M059J (cell line): ENCODE data around the gene CXADR. TPM values are rescaled to one million over a fixed set of nuclear protein-coding genes. Genes with fewer than 3 reads are reported as not detected.
"Not testable (repeated sequence)": the region's sequence is repeated elsewhere in the genome, so short reads cannot be mapped to it uniquely, and the experiment has no call there.

ENCODE experiments used
- DNase-seq: peaks from one replicate; pipeline ENCODE4 v3.0.0-alpha.2; 2012; ENCODE audit warnings: low read depth
- total RNA-seq: library from RNA; depleted of rRNA; stranded (reverse); fragments of >200 nt; shearing (Covaris generic); gene quantifications from 2 replicates; pipeline ENCODE4 v1.2.3, GENCODE V29; 2014; rRNA removed

Gene CXADR
- 17.7 and 24.1 TPM in 2 replicates for total RNA-seq

DNA sequence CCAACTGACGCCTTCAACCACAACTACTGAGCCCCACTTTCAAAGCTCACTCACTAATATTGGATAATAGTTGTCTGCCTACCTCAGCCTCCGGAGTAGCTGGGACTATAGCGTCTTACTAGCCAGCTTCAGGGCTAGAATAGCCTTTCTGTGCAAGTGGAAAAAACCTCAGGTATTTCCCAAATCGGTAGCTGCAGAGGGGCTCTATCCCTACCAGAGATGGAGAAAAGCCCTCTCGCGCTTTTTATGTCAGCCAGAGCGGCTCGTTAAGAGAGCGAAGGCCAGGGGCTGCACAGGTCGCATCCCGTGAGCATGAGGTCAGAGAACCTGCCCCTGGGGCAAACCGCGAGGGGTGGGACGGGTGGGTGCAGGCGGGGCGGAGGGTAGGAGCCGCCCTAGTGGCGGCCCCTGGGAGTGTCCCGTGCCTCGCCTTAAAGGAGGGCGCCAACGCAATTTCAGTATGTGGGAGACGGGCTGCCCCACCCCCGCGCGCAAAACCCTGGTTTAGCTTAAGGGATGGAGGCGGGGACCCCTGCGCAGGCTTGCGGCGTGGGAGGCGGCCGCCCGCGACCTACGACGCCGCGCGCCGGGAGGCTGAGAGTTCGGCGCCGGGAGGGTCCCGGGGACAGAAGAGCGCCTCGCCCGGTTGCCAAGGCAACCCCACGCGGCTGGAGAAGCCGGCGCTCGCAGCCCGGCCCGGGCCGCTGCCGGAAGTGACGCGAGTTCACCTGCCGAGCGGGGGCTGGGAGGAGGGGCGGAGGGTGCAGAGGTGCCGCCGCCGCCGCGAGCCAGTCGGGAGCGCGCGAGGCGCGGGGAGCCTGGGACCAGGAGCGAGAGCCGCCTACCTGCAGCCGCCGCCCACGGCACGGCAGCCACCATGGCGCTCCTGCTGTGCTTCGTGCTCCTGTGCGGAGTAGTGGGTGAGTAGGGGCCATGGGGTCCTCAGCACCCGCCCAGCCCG lies at the start of gene CXADR:
TSS of gene CXADR (plus strand) at position 791 of the 961 bp plus-strand sequence. CDS start at position 878, 87 bp downstream.
- DNase-seq: peak; percentile 82

DNA sequence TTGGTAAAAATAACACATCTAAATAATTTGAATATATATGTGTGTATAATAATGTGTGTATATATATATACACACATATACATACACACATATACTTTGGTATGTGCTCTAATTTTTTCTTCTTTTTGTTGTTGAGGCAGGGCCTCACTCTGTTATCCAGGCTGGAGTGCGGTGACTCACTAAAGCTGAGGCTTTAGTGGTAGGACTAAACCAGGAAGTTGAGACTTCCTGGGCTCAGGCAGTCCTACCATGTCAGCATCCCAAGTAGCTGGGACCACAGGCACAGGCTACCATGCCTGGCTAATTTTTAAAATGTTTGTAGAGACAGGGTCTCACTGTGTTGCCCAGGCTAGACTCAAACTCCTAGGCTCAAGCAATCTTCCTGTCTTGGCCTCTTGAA lies 46.7 kb upstream of the CXADR start:
- peak; percentile 81 for DNase-seq

GRCh38 chr21:17467392-17467791 lies 45.5 kb upstream of the CXADR start:
- peak; percentile 9 for DNase-seq

DNA sequence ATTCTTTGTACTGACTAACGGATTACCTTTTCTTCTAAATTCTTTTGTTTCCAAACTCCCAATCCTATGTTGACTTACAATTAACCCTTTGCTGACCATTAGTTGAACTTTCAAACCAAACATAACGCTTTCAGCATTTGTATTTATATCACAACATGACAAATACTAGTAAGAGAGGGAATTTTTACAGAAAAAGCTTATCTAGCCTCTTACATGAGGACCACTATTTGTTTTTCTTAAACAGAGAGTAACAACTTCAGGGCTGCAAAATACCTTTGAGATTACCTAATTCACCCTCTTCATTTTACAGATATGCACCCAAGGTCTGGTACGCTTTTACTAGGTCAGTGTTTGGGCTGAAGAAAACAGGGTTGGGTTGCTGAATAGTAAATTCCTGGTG lies 45.0 kb upstream of the CXADR start:
- DNase-seq: peak; percentile 18

- no peak for DNase-seq
These were observed 44.1 kb upstream of the CXADR start for GRCh38 chr21:17468698-17469097.

GRCh38 chr21:17469727-17470126 lies 43.1 kb upstream of the CXADR start:
- no peak for DNase-seq

DNA sequence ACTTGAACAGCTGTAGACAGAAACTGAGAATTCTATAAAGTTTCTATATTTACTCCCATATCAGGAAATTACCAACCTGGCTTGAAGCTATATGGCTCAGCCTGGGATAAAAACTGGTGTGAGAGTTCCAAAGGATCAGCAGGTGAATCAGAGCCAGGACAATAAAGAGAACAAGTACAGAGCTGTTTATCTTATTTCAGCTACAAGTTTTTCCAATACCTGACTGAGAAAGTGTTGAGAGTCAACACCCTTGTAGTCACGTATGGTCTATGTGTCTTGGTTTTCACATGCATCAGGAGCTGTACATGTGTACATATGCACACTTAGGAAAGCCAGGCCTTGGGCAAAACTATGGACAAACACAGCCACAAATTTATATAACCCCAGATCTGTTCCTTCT lies 40.7 kb upstream of the CXADR start:
- no peak for DNase-seq

- no peak for DNase-seq
These were observed 40.1 kb upstream of the CXADR start for GRCh38 chr21:17472592-17473271.

GRCh38 chr21:17476006-17476405 lies 36.8 kb upstream of the CXADR start:
- DNase-seq: no peak

DNA sequence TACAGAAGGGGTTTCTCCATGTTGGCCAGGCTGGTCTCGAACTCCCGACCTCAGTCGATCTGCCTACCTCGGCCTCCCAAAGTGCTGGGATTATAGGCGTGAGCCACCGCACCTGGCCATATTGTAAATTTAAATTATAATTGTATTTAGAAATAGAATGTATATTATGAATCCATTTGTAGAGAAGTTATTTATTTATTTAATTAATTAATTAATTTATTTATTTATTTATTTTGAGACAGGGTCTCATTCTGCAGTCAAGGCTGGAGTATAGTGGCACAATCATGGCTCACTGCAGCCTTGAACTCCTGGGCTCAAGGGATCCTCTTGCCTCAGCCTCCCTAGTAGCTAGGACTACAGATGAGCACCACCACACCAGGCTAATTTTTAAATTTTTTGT lies 34.7 kb upstream of the CXADR start:
- not testable (repeated sequence) for DNase-seq

DNA sequence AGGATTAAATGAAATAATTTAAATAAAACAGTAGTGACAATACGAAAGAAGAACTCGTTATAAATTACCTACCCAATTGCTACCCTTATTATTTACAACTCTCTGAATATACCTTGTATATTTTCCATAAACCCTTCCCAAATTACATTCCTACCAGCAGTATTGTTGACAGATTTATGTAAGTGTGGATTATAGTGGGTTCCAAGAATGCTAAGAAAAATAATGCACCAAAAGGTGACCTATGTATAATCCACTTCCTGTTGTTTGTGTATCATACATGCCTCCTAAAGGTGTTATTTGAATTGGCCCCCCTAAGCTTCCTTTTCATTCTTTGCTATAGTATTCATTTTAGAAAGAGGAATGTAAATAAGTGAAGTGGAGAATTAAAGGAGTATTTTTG lies 33.2 kb upstream of the CXADR start:
- DNase-seq: no peak

DNA sequence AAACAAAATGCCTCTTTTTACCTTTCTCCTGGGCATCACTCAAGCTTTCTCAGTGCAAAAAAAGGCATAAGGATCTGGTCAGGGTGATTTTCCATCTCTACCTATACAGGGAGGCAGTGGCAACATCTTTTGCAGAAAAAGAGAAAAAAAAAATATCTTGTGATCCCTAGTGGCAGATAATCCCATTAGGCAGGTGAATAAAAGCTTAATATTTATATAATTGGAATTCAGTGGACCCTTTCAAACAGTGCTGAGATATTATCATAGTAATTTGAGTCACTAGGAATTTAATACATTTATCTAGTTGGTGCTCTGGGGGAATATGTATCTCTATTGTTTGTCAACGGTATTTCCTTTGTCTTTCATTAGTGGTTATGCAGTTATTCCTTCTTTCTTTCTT lies 29.9 kb upstream of the CXADR start:
- no peak for DNase-seq

DNA sequence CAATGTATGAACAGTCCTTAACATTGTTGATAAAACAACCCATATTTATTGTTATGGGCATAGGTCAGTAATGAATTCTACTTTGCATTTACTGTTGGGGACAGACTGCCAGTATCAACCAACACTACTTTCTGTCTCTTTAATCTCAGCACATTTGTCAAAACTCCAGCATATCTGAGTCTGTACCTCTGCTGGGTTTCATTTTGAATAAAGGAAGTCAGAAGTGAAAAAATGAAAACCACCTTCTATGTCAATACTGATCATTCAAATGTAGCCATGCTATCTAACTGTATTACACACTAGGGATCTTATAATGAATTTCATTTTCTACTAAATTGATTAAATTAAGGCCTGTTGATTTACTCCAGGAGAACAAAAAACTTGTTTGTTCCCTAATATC lies 24.2 kb upstream of the CXADR start:
- DNase-seq: no peak

DNA sequence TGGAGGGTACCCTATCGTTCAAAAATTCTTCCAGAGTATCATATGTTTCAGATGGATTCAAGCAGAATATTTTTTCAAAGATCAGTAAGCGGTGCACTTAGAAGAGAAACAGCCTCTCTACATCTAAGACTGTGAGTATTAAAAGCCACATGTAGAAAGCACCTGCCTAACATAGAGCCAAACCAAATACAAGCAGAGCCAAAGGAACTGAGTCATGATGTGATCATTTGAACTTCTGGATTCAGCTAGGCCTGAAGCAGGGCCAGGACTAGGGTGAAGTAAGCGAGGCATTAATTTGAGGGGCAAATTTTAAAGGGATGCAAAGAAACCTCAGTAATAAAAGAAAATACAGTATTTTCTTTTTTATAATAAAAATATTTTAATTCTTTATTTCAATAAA lies 23.3 kb upstream of the CXADR start:
- peak; percentile 56 for DNase-seq

DNA sequence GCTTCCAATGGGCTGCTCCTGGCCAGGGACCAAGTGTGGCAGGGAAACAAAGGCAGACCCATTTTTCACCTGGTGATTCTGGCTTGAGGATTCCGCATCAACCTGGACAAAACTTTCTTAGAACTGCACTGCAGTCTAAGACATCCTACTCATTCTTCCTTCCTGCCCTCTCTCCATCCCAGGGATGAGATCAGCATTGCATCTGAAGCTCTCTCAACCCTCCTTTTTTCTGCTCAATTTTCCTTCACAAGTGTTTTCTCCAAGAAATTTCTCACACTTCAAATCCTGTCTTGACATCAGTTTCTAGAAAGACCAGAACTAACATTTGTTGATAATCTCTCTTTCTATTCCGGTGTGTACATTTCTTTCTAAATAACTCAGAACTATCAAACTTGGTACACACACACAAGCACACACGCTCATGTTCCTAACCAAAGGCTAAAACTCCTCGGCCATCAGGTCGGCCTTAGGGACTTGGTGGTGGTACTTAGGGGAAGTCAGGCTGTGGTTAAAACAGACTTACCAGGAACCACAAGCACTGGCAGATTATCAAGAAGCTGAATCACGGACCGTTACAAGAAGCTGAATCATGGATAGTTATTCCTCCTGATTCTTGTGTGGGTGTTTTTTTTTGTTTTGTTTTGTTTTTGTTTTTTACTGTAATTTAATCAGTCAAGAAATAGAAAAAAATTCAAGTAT lies 21.0 kb upstream of the CXADR start:
- peak; percentile 98 for DNase-seq

DNA sequence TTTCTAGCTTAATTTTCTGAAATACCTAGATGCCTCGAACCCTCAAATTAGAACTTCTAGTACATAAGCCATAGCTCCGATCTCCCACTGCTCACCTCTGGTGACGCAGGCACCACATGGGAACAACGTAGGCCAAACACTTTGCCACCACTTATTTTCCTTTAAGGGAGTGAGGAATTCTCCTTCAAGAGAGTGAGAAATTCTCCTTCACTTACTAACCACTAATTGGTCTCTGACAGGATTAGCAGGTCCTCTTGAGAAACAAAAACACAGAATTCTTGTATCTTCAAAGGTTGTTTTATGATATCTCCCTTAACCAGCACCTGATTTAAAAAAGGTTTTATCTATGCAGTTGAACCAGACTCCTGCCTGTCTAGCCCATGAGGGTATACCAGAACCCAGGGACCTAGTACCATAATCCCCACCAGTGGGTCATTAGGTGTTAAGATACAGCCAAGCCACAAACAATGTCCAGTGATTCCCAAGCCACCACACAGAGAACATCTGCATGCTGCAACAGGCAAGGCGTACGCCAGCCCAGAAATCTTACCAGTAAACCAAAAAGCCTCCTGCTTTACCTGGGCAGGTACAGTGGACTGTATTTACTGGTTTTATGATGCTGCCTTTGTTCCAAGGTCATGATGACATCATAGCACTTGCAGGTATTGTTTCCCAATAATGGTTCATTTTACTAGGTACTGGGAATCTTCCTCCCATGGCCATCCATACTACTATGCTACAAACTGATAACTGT lies 20.3 kb upstream of the CXADR start:
- peak; percentile 56 for DNase-seq

GRCh38 chr21:17494051-17494450 lies 18.8 kb upstream of the CXADR start:
- DNase-seq: no peak

GRCh38 chr21:17495680-17496079 lies 17.2 kb upstream of the CXADR start:
- peak; percentile 85 for DNase-seq

DNA sequence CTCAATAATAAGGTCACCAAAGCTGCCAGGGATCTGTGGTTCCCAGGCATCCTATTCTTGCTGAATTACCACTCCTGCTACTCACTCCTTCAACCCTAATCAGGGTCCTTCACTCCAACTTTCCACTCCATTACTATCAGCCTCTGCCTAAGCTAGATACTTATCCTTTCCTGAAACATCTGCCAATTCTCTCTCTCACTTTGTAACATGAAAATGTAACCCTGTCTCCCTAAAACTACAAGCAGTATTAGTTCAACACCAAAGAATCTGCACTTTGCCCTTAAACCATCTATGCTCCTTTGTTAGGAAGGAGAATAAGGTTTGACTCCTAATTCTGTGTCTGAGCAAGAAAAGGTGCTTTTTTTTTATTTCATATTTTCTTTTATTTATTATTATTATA lies 15.5 kb upstream of the CXADR start:
- no peak for DNase-seq

DNA sequence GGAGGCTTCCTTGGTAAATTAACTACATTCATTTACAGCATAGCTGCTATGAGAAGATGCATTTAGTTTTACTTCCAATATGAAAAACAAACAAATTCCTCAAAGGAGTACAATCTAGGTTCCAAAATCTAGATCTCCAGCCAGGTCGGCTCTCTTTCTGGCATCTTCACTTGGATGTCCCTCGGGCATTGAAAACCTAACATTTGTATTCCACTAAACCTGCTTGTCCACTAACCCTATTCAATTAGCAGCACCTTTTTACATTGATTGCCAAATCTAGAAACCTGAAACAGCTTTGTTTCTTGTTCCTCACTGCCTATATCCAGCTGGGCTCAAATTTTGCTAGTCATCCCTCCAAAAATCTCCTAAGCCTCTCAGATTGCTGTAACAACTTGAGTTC lies 14.3 kb upstream of the CXADR start:
- DNase-seq: no peak
